GM12878 (cell line): ENCODE measurements around the gene PRKG1. TPM values are rescaled to one million over a fixed set of nuclear protein-coding genes. Genes with fewer than 3 reads are reported as not detected.

Source experiments
- ATAC-seq: fragments of 200-7000 bp; cut with Tn5 transposase; 3 replicates; pipeline ENCODE4 v1.9.1; 2020; ENCODE audit warnings: mild to moderate bottlenecking, moderate library complexity
- BruUV-seq: library from RNA; stranded (reverse); fragments of 400-500 nt; replicated peaks from 2 replicates; lab custom pipeline; 2021; lab: Mats Ljungman, UMichigan
- CTCF ChIA-PET: fragments of 300-600 bp; sonication (Branson Sonifier 250); formaldehyde crosslinking; extraction: SDS; loops from one replicate; lab custom pipeline; 2021; ENCODE audit warnings: inconsistent platforms; lab: Yijun Ruan, JAX
- POLR2A ChIA-PET: fragments of 350-600 bp; formaldehyde crosslinking; extraction: SDS; loops from one replicate; lab custom pipeline; 2021; ENCODE audit warnings: inconsistent platforms; lab: Charles Lee
- RAD21 ChIA-PET: fragments of 300-600 bp; sonication (Branson Sonifier 250); formaldehyde crosslinking; loops from one replicate; lab custom pipeline; 2023; ENCODE audit warnings: antibody characterized with exemption; ENCODE audit not compliant: unreplicated experiment; lab: Charles Lee
- SMC1A ChIA-PET: fragments of 300-600 bp; sonication (Branson Sonifier 250); formaldehyde crosslinking; loops from one replicate; lab custom pipeline; 2023; ENCODE audit not compliant: unreplicated experiment, uncharacterized antibody; lab: Charles Lee
- DNase-seq: peaks from one replicate; pipeline ENCODE4 v3.0.0-alpha.2; 2011; ENCODE audit warnings: low read depth, low spot score
- FAIRE-seq: peaks from 3 replicates; lab custom pipeline; 2011; peaks lifted over from hg19 to GRCh38; lab: Jason Lieb, UNC
- H2AFZ ChIP-seq: 2 replicates; pipeline ENCODE4 v1.6.0; 2011; ENCODE audit warnings: low read depth, low read length, control low read depth; ENCODE audit not compliant: control insufficient read depth
- H3K27ac ChIP-seq: 2 replicates; pipeline ENCODE4 v1.5.1; 2011; ENCODE audit warnings: control low read depth; ENCODE audit not compliant: control insufficient read depth, insufficient read depth
- H3K27me3 ChIP-seq, 2 experiments: replicated peaks in 1 of 2; 2 replicates each; pipeline versions ENCODE4 v1.6.0 to v1.6.1; 2011; ENCODE audit warnings: low read length in 1 of 2; ENCODE audit not compliant: control insufficient read depth in 2 of 2, insufficient read depth in 2 of 2
- H3K36me3 ChIP-seq, 2 experiments: 2 replicates each; pipeline ENCODE4 v1.5.1; 2011; ENCODE audit warnings: low read length in 1 of 2; ENCODE audit not compliant: control insufficient read depth in 2 of 2, insufficient read depth in 2 of 2
- H3K4me1 ChIP-seq: 2 replicates; pipeline ENCODE4 v1.6.1; 2011; ENCODE audit warnings: mild to moderate bottlenecking, low read length, moderate library complexity, mixed read lengths; ENCODE audit not compliant: control insufficient read depth, insufficient read depth
- H3K4me2 ChIP-seq: 2 replicates; pipeline ENCODE4 v1.6.0; 2011; ENCODE audit warnings: control low read depth; ENCODE audit not compliant: control insufficient read depth, insufficient read depth
- H3K4me3 ChIP-seq: fragments of 200-600 bp; sonication (generic); 2 replicates; pipeline ENCODE4 v1.5.1; 2016
- H3K79me2 ChIP-seq: 2 replicates; pipeline ENCODE4 v1.6.0; 2011; ENCODE audit warnings: low read length; ENCODE audit not compliant: control insufficient read depth, insufficient read depth
- H3K9ac ChIP-seq: 2 replicates; pipeline ENCODE4 v1.8.0; 2011; ENCODE audit warnings: low read length, control low read depth, mixed read lengths; ENCODE audit not compliant: control insufficient read depth, insufficient read depth
- H3K9me3 ChIP-seq: replicated peaks from 3 replicates; pipeline ENCODE4 v1.5.1; 2011; ENCODE audit warnings: mild to moderate bottlenecking, low read length; ENCODE audit not compliant: control insufficient read depth, insufficient read depth
- H4K20me1 ChIP-seq: 2 replicates; pipeline ENCODE4 v1.6.0; 2011; ENCODE audit not compliant: control insufficient read depth, insufficient read depth
- ATF7 ChIP-seq: fragments of 450-650 bp; IDR thresholded peaks from 2 replicates; pipeline ENCODE4 v1.6.1; 2016; ENCODE audit warnings: low read depth, mild to moderate bottlenecking
- BMI1 ChIP-seq: fragments of 450-650 bp; IDR thresholded peaks from 2 replicates; pipeline ENCODE4 v1.6.1; 2016; ENCODE audit warnings: mild to moderate bottlenecking, moderate library complexity, borderline replicate concordance
- E2F8 ChIP-seq: fragments of 450-650 bp; IDR thresholded peaks from 2 replicates; pipeline ENCODE4 v1.6.1; 2018; ENCODE audit warnings: mild to moderate bottlenecking, low read depth, moderate library complexity; ENCODE audit not compliant: partially characterized antibody
- EGR1 ChIP-seq, 2 experiments: IDR thresholded peaks; 1 replicate in 1 of 2; 2 replicates in 1 of 2; pipeline ENCODE4 v1.6.1; 2011 to 2012; ENCODE audit warnings: low read depth in 2 of 2, low read length in 2 of 2, borderline replicate concordance in 1 of 2, mild to moderate bottlenecking in 1 of 2, moderate library complexity in 1 of 2
- RBBP5 ChIP-seq: fragments of 200-600 bp; sonication (generic); conservative IDR thresholded peaks from 2 replicates; pipeline ENCODE4 v1.6.1; 2016
- SRF ChIP-seq, 2 experiments: IDR thresholded peaks; 2 replicates each; pipeline ENCODE4 v1.6.1; 2011; ENCODE audit warnings: low read depth in 2 of 2, low read length in 2 of 2, mild to moderate bottlenecking in 1 of 2, moderate library complexity in 1 of 2
- SUPT20H ChIP-seq: IDR thresholded peaks from 2 replicates; pipeline ENCODE4 v1.6.1; 2011; ENCODE audit warnings: low read depth, mild to moderate bottlenecking, low read length, moderate library complexity, borderline replicate concordance; ENCODE audit not compliant: control insufficient read depth
- WGBS: methylation state at CpG from one replicate; pipeline ENCODE4 v1.1.6; 2016; ENCODE audit warnings: low lambda C conversion rate; ENCODE audit not compliant: insufficient replicate concordance, insufficient coverage; ENCODE audit errors: missing lambda C conversion rate; 5-methylcytosine and 5-hydroxymethylcytosine counted together
- in situ Hi-C: fragments of 300-500 bp; cut with MboI; formaldehyde crosslinking; loops from 9 replicates; pipeline ENCODE4 v1.14.3; 2018; ENCODE audit warnings: mixed read lengths
- intact Hi-C: fragments of 100-400 bp; cut with micrococcal nuclease; formaldehyde crosslinking; loops from one replicate; pipeline ENCODE4 v1.14.2; 2022; ENCODE audit not compliant: unreplicated experiment
- polyA plus RNA-seq, 11 experiments: library from polyadenylated mRNA; depleted of rRNA in 4 of 11; unstranded in 6 of 11; stranded (reverse) in 5 of 11; fragments of >200 nt; fragmentation: Nextera tagmentation in 4 of 11; fragmentation: Illumina TruSeq in 1 of 11; extraction: Ambion mirVana in 4 of 11; extraction: Trizol in 1 of 11; gene quantifications; 1 replicate in 1 of 11; 2 replicates in 10 of 11; pipeline versions ENCODE4 v1.2.1 to v1.2.3, GENCODE V29; 2011 to 2016; ENCODE audit warnings: inconsistent platforms in 2 of 11, missing spikeins in 2 of 11, low read depth in 1 of 11
- total RNA-seq, 4 experiments: library from RNA; depleted of rRNA in 3 of 4; stranded (reverse); fragments of >200 nt in 3 of 4; fragmentation: Illumina TruSeq in 1 of 4; extraction: Trizol in 1 of 4; gene quantifications; 2 replicates each; pipeline versions ENCODE4 v1.2.1 to v1.2.3, GENCODE V29; 2013 to 2021
- TF ChIP-seq, protein P1 (sequence below): fragments of 450-650 bp; IDR thresholded peaks from 2 replicates; pipeline ENCODE4 v1.6.1; 2014; ENCODE audit warnings: mild to moderate bottlenecking
- TF ChIP-seq, protein P2 (sequence below): fragments of 450-650 bp; IDR thresholded peaks from 2 replicates; pipeline ENCODE4 v1.6.1; 2017; ENCODE audit warnings: mild to moderate bottlenecking
- TF ChIP-seq, protein P3 (sequence below): IDR thresholded peaks from 2 replicates; pipeline ENCODE4 v1.6.1; 2012; ENCODE audit warnings: low read depth, low read length, improper control_type of control experiment
- TF ChIP-seq, protein P4 (sequence below): fragments of 150-350 bp; IDR thresholded peaks from 2 replicates; pipeline ENCODE4 v1.6.1; 2016; ENCODE audit warnings: low read depth, low read length

PRKG1 gene
- total and polyA plus RNA-seq, 10 of the 15 experiments (the other 5 are each of a cell fraction or from before 2014, with no cell fraction given) = 0.04 to 0.05 TPM; not detected in 8

DNA sequence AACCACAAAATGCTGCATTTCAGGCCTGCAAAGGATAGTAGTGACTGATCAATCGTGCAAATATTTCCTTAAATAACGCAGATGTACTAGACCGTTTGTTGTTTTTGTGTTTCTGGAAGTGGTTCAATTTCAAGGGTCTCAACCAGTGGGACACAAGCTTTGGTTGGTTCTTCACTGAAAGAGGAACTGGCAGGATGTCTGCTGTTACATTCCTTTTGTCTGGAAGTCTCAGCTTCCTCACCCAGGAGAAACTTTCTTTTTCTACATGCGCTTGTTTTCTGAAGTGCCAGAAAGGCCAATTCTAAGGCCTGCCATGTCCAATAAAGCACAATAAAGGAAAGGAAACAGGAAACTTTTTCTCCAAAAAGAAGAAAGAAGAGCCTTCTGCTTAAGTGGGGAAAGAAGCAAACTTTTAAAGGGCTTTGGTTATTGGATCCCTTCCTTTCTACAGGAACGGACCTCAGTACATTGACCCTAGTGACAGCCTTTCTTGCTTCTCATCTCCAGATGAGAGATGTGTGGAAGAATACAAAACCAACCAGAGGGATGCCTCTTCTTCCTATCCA is 1243.9 kb downstream of the PRKG1 start:
- ChIA-PET CTCF (interaction anchor here (0.6 kb wide), 1 partner anchor 22 kb away, joined by 3 read pairs; no protein-coding TSS in a partner anchor), RAD21 (no interaction called here), SMC1A (no interaction called here), POLR2A (no interaction called here)
- Histone ChIP-seq H3K27me3 (peaks cover 6 to 7% of the 10 kb centered on the region in 2 experiments), H3K79me2 (no peaks in the 10 kb centered on the region), H3K27ac (no peak overlapping the region), H3K4me1 (no peaks in the 10 kb centered on the region), H3K9ac (no peak overlapping the region), H4K20me1 (no peaks in the 10 kb centered on the region), H2AFZ (no peak overlapping the region), H3K36me3 (no peaks in the 10 kb centered on the region), H3K4me3 (no peak overlapping the region), H3K9me3 (no peaks in the 10 kb centered on the region), H3K4me2 (no peak overlapping the region)
- DNase-seq = no peak
- WGBS = 70% methylated on average over 5 of the region's 5 CpGs
- TF ChIP-seq, protein P1, sequence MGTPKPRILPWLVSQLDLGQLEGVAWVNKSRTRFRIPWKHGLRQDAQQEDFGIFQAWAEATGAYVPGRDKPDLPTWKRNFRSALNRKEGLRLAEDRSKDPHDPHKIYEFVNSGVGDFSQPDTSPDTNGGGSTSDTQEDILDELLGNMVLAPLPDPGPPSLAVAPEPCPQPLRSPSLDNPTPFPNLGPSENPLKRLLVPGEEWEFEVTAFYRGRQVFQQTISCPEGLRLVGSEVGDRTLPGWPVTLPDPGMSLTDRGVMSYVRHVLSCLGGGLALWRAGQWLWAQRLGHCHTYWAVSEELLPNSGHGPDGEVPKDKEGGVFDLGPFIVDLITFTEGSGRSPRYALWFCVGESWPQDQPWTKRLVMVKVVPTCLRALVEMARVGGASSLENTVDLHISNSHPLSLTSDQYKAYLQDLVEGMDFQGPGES = no peak
- TF ChIP-seq, protein P2, sequence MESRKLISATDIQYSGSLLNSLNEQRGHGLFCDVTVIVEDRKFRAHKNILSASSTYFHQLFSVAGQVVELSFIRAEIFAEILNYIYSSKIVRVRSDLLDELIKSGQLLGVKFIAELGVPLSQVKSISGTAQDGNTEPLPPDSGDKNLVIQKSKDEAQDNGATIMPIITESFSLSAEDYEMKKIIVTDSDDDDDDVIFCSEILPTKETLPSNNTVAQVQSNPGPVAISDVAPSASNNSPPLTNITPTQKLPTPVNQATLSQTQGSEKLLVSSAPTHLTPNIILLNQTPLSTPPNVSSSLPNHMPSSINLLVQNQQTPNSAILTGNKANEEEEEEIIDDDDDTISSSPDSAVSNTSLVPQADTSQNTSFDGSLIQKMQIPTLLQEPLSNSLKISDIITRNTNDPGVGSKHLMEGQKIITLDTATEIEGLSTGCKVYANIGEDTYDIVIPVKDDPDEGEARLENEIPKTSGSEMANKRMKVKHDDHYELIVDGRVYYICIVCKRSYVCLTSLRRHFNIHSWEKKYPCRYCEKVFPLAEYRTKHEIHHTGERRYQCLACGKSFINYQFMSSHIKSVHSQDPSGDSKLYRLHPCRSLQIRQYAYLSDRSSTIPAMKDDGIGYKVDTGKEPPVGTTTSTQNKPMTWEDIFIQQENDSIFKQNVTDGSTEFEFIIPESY = no peak
- TF ChIP-seq, protein P3, sequence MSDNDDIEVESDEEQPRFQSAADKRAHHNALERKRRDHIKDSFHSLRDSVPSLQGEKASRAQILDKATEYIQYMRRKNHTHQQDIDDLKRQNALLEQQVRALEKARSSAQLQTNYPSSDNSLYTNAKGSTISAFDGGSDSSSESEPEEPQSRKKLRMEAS = no peak
- no peak for TF ChIP-seq SRF (IDR thresholded peaks at IDR 0.05; ENCODE audit: low read depth in 2 of 2, low read length in 2 of 2)
- no peak for TF ChIP-seq RBBP5
- no peak for TF ChIP-seq SUPT20H
- TF ChIP-seq, protein P4, sequence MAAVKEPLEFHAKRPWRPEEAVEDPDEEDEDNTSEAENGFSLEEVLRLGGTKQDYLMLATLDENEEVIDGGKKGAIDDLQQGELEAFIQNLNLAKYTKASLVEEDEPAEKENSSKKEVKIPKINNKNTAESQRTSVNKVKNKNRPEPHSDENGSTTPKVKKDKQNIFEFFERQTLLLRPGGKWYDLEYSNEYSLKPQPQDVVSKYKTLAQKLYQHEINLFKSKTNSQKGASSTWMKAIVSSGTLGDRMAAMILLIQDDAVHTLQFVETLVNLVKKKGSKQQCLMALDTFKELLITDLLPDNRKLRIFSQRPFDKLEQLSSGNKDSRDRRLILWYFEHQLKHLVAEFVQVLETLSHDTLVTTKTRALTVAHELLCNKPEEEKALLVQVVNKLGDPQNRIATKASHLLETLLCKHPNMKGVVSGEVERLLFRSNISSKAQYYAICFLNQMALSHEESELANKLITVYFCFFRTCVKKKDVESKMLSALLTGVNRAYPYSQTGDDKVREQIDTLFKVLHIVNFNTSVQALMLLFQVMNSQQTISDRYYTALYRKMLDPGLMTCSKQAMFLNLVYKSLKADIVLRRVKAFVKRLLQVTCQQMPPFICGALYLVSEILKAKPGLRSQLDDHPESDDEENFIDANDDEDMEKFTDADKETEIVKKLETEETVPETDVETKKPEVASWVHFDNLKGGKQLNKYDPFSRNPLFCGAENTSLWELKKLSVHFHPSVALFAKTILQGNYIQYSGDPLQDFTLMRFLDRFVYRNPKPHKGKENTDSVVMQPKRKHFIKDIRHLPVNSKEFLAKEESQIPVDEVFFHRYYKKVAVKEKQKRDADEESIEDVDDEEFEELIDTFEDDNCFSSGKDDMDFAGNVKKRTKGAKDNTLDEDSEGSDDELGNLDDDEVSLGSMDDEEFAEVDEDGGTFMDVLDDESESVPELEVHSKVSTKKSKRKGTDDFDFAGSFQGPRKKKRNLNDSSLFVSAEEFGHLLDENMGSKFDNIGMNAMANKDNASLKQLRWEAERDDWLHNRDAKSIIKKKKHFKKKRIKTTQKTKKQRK = no peak
- TF ChIP-seq E2F8 = no peak
- TF ChIP-seq ATF7 = no peak
- TF ChIP-seq BMI1 = no peak
- no peak for TF ChIP-seq EGR1 (IDR thresholded peaks at IDR 0.05; ENCODE audit: borderline replicate concordance in 1 of 2, low read depth in 2 of 2, low read length in 2 of 2)
- no TSS peak for BruUV-seq
- FAIRE-seq = no peak
- in situ Hi-C loops (loop anchor here (10.0 kb wide), 1 partner anchor 167 kb away; no protein-coding TSS in a partner anchor), intact Hi-C loops (no loop called here)
- ATAC-seq = no peak
